Measurements from ENCODE around the gene CDH13. TPM values are rescaled to one million over a fixed set of nuclear protein-coding genes. Genes with fewer than 3 reads are reported as not detected.

The CDH13 gene
- total and polyA plus RNA-seq, 2 donors (not counting 1 experiment from before 2014, with no cell fraction given) = 27.6 to 96.7 TPM

DNA sequence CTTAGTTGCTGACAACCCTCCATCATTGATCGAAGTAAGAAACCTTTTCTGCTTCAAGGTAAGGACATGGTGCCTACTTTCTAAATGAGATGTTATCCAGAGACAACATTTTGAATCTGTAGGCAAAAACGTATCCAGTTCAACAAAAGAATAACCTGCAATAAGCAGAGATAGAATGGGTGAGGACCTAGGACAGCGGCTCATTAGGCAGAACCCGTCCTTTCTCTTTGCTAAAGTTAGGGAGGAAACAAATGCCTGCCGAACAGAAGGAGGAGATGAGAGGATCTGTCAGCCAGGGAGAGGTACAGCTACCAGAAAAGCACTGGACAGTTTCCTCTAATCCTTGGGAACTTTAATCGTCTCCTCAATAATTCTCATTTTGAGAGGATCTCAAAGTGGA, 183.3 kb downstream of the CDH13 start:
- TF ChIP-seq EZH2 (IDR thresholded peaks at IDR 0.05; ENCODE audit: low read length, missing control alignments) = no peak
- no peak for TF ChIP-seq CTCF (conservative IDR thresholded peaks at IDR 0.05 in 1 of 2, IDR thresholded peaks at IDR 0.05 in 1 of 2; ENCODE audit: low read depth in 1 of 2, low read length in 2 of 2)
- no peaks in the 10 kb centered on the region for H3K9me3 ChIP-seq (ENCODE audit: control insufficient read depth, insufficient read depth, low read depth, low read length)
- no peak overlapping the region for H2AFZ ChIP-seq (ENCODE audit: low read length)
- no peaks in the 10 kb centered on the region for H4K20me1 ChIP-seq (ENCODE audit: control insufficient read depth, extremely low read depth, insufficient read depth, low read length)
- no peak overlapping the region for H3K27ac ChIP-seq (ENCODE audit: insufficient read depth, low read length)
- no peak overlapping the region for H3K9ac ChIP-seq (ENCODE audit: insufficient read depth, low read length)
- H3K79me2 ChIP-seq (ENCODE audit: control insufficient read depth, insufficient read depth, low read length) = no peaks in the 10 kb centered on the region
- H3K4me3 ChIP-seq (replicated peaks in 1 of 4; ENCODE audit: control extremely low read depth in 1 of 4, insufficient read depth in 1 of 4, low read depth in 3 of 4, low read length in 4 of 4) = no peak overlapping the region
- DNase-seq (ENCODE audit: low read depth in 2 of 2) = no peak
- no peaks in the 10 kb centered on the region for H3K27me3 ChIP-seq (ENCODE audit: control insufficient read depth, insufficient read depth, low read length)
- no peak overlapping the region for H3K4me2 ChIP-seq (ENCODE audit: extremely low read depth, insufficient read depth, low read length)
- H3K36me3 ChIP-seq (ENCODE audit: control insufficient read depth, insufficient read depth, low read length) = no peaks in the 10 kb centered on the region
- no peaks in the 10 kb centered on the region for H3K4me1 ChIP-seq (ENCODE audit: control insufficient read depth, extremely low read depth, insufficient read depth, low read length)

GRCh38 chr16:82814059-82814458, 187.3 kb downstream of the CDH13 start:
- TF ChIP-seq EZH2 (IDR thresholded peaks at IDR 0.05; ENCODE audit: low read length, missing control alignments) (no peak), CTCF (conservative IDR thresholded peaks at IDR 0.05 in 1 of 2, IDR thresholded peaks at IDR 0.05 in 1 of 2; ENCODE audit: low read depth in 1 of 2, low read length in 2 of 2) (no peak)
- Histone ChIP-seq H3K36me3 (ENCODE audit: control insufficient read depth, insufficient read depth, low read length) (no peaks in the 10 kb centered on the region), H3K4me2 (ENCODE audit: extremely low read depth, insufficient read depth, low read length) (no peak overlapping the region), H4K20me1 (ENCODE audit: control insufficient read depth, extremely low read depth, insufficient read depth, low read length) (no peaks in the 10 kb centered on the region), H3K9ac (ENCODE audit: insufficient read depth, low read length) (no peak overlapping the region), H3K27ac (ENCODE audit: insufficient read depth, low read length) (no peak overlapping the region), H3K79me2 (ENCODE audit: control insufficient read depth, insufficient read depth, low read length) (no peaks in the 10 kb centered on the region), H3K27me3 (ENCODE audit: control insufficient read depth, insufficient read depth, low read length) (no peaks in the 10 kb centered on the region), H3K9me3 (ENCODE audit: control insufficient read depth, insufficient read depth, low read depth, low read length) (no peaks in the 10 kb centered on the region), H3K4me1 (ENCODE audit: control insufficient read depth, extremely low read depth, insufficient read depth, low read length) (no peaks in the 10 kb centered on the region), H2AFZ (ENCODE audit: low read length) (no peak overlapping the region), H3K4me3 (replicated peaks in 1 of 4; ENCODE audit: control extremely low read depth in 1 of 4, insufficient read depth in 1 of 4, low read depth in 3 of 4, low read length in 4 of 4) (no peak overlapping the region)
- DNase-seq (ENCODE audit: low read depth in 2 of 2) = no peak

GRCh38 chr16:82819286-82819685, 192.5 kb downstream of the CDH13 start:
- H4K20me1 ChIP-seq (ENCODE audit: control insufficient read depth, extremely low read depth, insufficient read depth, low read length) = no peaks in the 10 kb centered on the region
- no peaks in the 10 kb centered on the region for H3K9me3 ChIP-seq (ENCODE audit: control insufficient read depth, insufficient read depth, low read depth, low read length)
- no peak overlapping the region for H3K4me3 ChIP-seq (replicated peaks in 1 of 4; ENCODE audit: control extremely low read depth in 1 of 4, insufficient read depth in 1 of 4, low read depth in 3 of 4, low read length in 4 of 4)
- H3K4me2 ChIP-seq (ENCODE audit: extremely low read depth, insufficient read depth, low read length) = no peak overlapping the region
- H3K79me2 ChIP-seq (ENCODE audit: control insufficient read depth, insufficient read depth, low read length) = no peaks in the 10 kb centered on the region
- DNase-seq (ENCODE audit: low read depth in 2 of 2) = no peak
- no peak overlapping the region for H3K27ac ChIP-seq (ENCODE audit: insufficient read depth, low read length)
- no peak overlapping the region for H2AFZ ChIP-seq (ENCODE audit: low read length)
- H3K36me3 ChIP-seq (ENCODE audit: control insufficient read depth, insufficient read depth, low read length) = no peaks in the 10 kb centered on the region
- H3K9ac ChIP-seq (ENCODE audit: insufficient read depth, low read length) = no peak overlapping the region
- TF ChIP-seq EZH2 (IDR thresholded peaks at IDR 0.05; ENCODE audit: low read length, missing control alignments) = no peak
- no peak for TF ChIP-seq CTCF (conservative IDR thresholded peaks at IDR 0.05 in 1 of 2, IDR thresholded peaks at IDR 0.05 in 1 of 2; ENCODE audit: low read depth in 1 of 2, low read length in 2 of 2)
- H3K4me1 ChIP-seq (ENCODE audit: control insufficient read depth, extremely low read depth, insufficient read depth, low read length) = no peaks in the 10 kb centered on the region
- H3K27me3 ChIP-seq (ENCODE audit: control insufficient read depth, insufficient read depth, low read length) = no peaks in the 10 kb centered on the region

Measured in fibroblast of lung (primary cell).